Pancreas (tissue), 10 donors: ENCODE results near the gene TBC1D20. TPM values are rescaled to one million over a fixed set of nuclear protein-coding genes. Genes with fewer than 3 reads are reported as not detected.

Experiments used
- ATAC-seq, 4 donors: fragments of 200-7000 bp; cut with Tn5 transposase; one replicate each; pipeline versions ENCODE4 v1.8.0 to v1.9.1; 2020; ENCODE audit warnings: mild to moderate bottlenecking in 4 of 4, moderate library complexity in 4 of 4
- DNase-seq, 6 donors: peaks; one replicate each; pipeline ENCODE4 v3.0.0-alpha.2; 2020
- FAIRE-seq: peaks from 2 replicates; lab custom pipeline; 2012; peaks lifted over from hg19 to GRCh38; lab: Jason Lieb, UNC
- H3K27ac ChIP-seq, 4 donors: fragments of 200-600 bp; sonication (generic); 1 replicate in 3 of 4; 2 replicates in 1 of 4; pipeline versions ENCODE4 v1.5.0 to v1.8.0; 2020
- H3K27me3 ChIP-seq, 4 donors: fragments of 200-600 bp; one replicate each; pipeline ENCODE4 v1.8.0; 2021
- H3K36me3 ChIP-seq, 3 donors: fragments of 200-600 bp; sonication (generic) in 1 of 3; one replicate each; pipeline versions ENCODE4 v1.5.0 to v1.8.0; 2020 to 2021
- H3K4me1 ChIP-seq, 3 donors: fragments of 200-600 bp; one replicate each; pipeline ENCODE4 v1.8.0; 2021
- H3K4me3 ChIP-seq, 4 donors: fragments of 200-600 bp; sonication (generic) in 2 of 4; one replicate each; pipeline versions ENCODE4 v1.5.0 to v1.8.0; 2020 to 2021
- H3K9me3 ChIP-seq, 4 donors: fragments of 200-600 bp; one replicate each; pipeline ENCODE4 v1.8.0; 2021
- WGBS, 2 donors: extraction: QIAGEN DNeasy Blood & Tissue Kit; methylation state at CpG; one replicate each; pipeline ENCODE4 v1.1.7; 2013; 5-methylcytosine and 5-hydroxymethylcytosine counted together
- intact Hi-C, 3 donors: fragments of 100-400 bp; cut with DNase I; formaldehyde crosslinking; loops; one replicate each; pipeline versions ENCODE4 v1.11.1 to v1.14.2; 2022
- polyA plus RNA-seq, 2 donors: library from polyadenylated mRNA; stranded (reverse); fragments of 200-250 nt; gene quantifications; one replicate each; pipeline ENCODE4 v1.2.3, GENCODE V29; 2013
- total RNA-seq, 6 donors: library from RNA; stranded (reverse); fragmentation: NEBNext Ultra II Directional in 4 of 6; extraction: Animal tissue kit (Norgen Biotek cat#: 25700) in 4 of 6; gene quantifications; one replicate each; pipeline versions ENCODE4 v1.2.1 to v1.2.4, GENCODE V29; 2021 to 2023
- TF ChIP-seq, protein P1 (sequence below), 4 donors: fragments of 200-600 bp; sonication (generic) in 3 of 4; IDR thresholded peaks; one replicate each; pipeline versions ENCODE4 v1.5.0 to v1.8.0; 2021; ENCODE audit warnings: antibody characterized with exemption in 4 of 4
- donor health status: healthy with polysubstance abuse.
- donor health status: DM: no; HTN: no; CAD: no; lungs with moderate emphysema.
- donor health status: DM: no; HTN: no; CAD: no.
- donor health status: control.
- donor health status: control.
- donor health status: Bipolar disorder and iron deficiency.
- donor health status: DM: yes; HTN: yes; CAD: no.
- donor health status: DM: no; HTN: no; CAD: no.
- donor health status: DM: no; HTN: no; CAD: no.
- donor health status: DM: yes; HTN: yes; CAD: no.

The TBC1D20 gene
- total and polyA plus RNA-seq, 8 donors: 11.1 to 21.4 (median 12.9) TPM

DNA sequence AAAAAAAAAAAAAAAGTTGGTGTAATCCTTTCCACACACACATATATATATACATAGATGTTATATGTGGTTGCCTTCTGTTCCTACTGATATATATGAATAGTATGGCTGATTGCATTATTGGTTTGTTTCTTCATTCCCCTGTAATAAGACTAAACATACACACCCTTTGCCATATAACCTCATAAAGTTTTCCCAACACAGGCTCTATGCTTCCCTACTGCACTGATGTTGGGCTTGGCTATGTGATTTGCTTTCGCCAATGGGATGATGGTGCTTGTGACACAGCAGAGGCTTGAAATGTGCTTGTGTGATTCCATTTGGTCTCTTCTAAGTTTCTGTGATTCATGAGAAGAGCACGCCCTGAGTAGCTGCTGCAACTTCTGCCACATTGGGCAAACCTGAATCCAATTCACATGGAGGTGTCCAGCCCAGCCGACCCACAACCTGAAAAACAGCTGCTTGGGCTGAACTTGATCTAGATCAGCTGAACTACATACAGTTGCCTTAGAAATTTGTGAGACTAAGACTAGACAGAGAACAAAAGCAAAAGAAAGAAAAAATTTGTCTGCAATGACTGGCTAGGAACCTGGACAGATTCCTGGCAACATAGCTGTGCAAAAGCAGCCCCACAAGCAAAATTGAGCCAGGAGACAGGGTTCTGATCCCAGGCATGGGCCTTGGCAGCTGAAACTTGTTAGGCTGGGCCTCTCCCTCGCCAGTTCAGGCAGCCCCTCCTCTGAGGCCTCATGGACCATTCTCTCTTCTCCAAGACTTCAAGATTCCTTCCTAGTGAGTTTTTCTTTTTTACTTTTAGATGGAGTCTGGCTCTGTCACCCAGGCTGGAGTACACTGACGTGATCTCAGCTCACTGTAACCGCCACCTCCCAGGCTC, 13.4 kb upstream of the TBC1D20 start:
- Histone ChIP-seq H3K9me3 (no peaks in the 10 kb centered on the region), H3K27ac (no peak overlapping the region), H3K4me1 (no peaks in the 10 kb centered on the region), H3K27me3 (no peaks in the 10 kb centered on the region), H3K36me3 (peaks cover 0 to 4% (median 0%) of the 10 kb centered on the region in 3 donors), H3K4me3 (no peak overlapping the region)
- FAIRE-seq (no peak), DNase-seq (no peak), ATAC-seq (peak in 1 of 4 donors; percentile 26)
- WGBS, 2 donors: 93% methylated on average over 6 of the region's 6 CpGs
- intact Hi-C loops: loop anchor here in 2 of 3 donors (5.0 to 10.0 kb wide), 2 partner anchors 121 to 123 kb away; no protein-coding TSS in a partner anchor
- TF ChIP-seq, protein P1, sequence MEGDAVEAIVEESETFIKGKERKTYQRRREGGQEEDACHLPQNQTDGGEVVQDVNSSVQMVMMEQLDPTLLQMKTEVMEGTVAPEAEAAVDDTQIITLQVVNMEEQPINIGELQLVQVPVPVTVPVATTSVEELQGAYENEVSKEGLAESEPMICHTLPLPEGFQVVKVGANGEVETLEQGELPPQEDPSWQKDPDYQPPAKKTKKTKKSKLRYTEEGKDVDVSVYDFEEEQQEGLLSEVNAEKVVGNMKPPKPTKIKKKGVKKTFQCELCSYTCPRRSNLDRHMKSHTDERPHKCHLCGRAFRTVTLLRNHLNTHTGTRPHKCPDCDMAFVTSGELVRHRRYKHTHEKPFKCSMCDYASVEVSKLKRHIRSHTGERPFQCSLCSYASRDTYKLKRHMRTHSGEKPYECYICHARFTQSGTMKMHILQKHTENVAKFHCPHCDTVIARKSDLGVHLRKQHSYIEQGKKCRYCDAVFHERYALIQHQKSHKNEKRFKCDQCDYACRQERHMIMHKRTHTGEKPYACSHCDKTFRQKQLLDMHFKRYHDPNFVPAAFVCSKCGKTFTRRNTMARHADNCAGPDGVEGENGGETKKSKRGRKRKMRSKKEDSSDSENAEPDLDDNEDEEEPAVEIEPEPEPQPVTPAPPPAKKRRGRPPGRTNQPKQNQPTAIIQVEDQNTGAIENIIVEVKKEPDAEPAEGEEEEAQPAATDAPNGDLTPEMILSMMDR (IDR thresholded peaks at IDR 0.05): no peak

DNA sequence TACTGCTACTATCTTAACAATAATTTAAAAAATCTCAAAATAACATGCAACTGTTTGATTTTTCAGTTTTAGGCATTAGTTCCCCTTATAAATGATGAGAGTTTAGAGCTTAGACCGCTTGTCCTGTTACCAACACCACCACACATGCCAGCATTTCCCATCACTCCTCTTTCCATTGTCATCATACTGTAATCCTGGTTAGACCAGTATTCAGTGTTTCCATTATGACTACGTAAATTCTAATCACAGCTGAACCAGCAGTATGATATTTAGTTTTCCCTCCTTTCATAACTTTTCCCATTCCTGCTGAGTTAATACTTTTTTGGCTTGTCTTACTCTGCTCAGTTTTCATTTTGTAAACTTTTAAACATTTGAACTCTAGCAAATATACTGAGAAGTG, 12.2 kb upstream of the TBC1D20 start:
- no peak for DNase-seq
- Histone ChIP-seq H3K4me1 (no peaks in the 10 kb centered on the region), H3K4me3 (no peak overlapping the region), H3K27me3 (no peaks in the 10 kb centered on the region), H3K9me3 (no peaks in the 10 kb centered on the region), H3K27ac (no peak overlapping the region), H3K36me3 (peaks cover 0 to 2% (median 0%) of the 10 kb centered on the region in 3 donors)
- intact Hi-C loops: loop anchor here in 1 of 3 donors (10.0 kb wide), 1 partner anchor 120 kb away; no protein-coding TSS in a partner anchor
- 90% methylated on average over 2 of the region's 2 CpGs for WGBS, 2 donors
- no peak for FAIRE-seq
- TF ChIP-seq, protein P1 (IDR thresholded peaks at IDR 0.05): no peak
- ATAC-seq: no peak

DNA sequence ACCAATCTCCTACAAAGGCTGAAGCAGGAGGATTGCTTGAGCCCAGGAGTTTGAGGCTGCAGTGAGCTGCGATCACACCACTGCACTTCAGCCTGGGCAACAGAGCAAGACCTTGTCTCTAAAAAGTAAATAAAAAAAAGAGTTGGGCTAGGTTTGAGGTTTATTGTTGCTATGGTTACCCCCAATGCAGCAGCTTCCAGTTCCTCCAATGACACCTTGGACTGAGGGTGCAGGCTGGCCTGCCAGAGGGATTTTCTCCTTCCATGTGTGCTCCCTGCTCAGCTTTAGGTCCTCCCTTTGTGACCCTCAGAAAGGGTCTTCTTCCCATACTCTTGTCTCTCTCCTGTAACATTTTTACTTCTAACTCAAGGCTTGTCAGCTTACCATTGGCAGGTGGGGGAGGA, 10.6 kb upstream of the TBC1D20 start:
- peak in 1 of 4 donors; percentile 11 for ATAC-seq

DNA sequence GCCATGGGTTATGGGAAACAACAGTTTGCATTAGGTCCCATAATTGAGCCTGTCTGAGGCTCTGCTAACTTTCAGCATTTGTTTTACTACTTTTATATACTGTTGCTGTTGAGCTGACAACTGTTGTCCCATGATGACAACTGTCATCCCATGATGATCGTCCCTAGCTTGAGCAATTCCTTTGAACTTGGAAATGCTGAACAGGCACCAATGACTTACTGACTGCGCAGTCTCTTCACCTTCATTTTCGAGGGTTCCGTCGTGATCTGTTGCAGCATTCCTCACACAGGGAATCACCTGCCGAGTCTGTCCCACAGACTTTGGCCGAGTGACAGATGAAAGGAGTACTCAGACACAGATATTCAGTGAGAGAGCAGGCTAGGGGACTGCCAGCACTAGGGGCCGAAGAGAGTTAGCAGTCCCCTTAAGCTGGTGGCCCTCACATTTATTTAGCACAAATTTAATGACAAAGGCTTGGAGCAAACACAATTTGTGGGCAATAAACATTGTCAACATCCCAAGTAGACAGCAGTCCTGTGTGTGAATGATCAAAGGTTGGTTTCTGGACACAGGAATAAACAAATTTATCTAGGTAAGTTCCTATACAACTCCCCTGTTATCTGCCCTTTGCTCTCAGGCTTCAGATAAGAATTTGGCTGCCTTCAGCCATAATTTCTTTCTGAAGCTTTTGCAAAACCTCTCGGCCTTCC, 10.0 kb upstream of the TBC1D20 start:
- Histone ChIP-seq H3K9me3 (no peaks in the 10 kb centered on the region), H3K4me3 (no peak overlapping the region), H3K4me1 (no peaks in the 10 kb centered on the region), H3K27ac (no peak overlapping the region), H3K27me3 (no peaks in the 10 kb centered on the region), H3K36me3 (no peaks in the 10 kb centered on the region)
- ATAC-seq (no peak), DNase-seq (no peak), FAIRE-seq (no peak)
- TF ChIP-seq, protein P1 (IDR thresholded peaks at IDR 0.05): no peak
- 82 to 85% methylated on average over 9 of the region's 9 CpGs for WGBS, 2 donors
- intact Hi-C loops: loop anchor here in 1 of 3 donors (10.0 kb wide), 1 partner anchor 117 kb away; no protein-coding TSS in a partner anchor

More for the DNA sequence above, 10.6 kb upstream of the TBC1D20 start:
- H3K4me3 ChIP-seq: no peak overlapping the region
- intact Hi-C loops: loop anchor here in 1 of 3 donors (10.0 kb wide), 1 partner anchor 118 kb away; no protein-coding TSS in a partner anchor
- TF ChIP-seq, protein P1 (IDR thresholded peaks at IDR 0.05): no peak
- H3K9me3 ChIP-seq: no peaks in the 10 kb centered on the region
- WGBS, 2 donors: 88 to 93% methylated on average over 1 of the region's 1 CpG
- FAIRE-seq (no peak), DNase-seq (no peak)
- H3K4me1 ChIP-seq: no peaks in the 10 kb centered on the region
- no peak overlapping the region for H3K27ac ChIP-seq
- H3K27me3 ChIP-seq: no peaks in the 10 kb centered on the region
- no peaks in the 10 kb centered on the region for H3K36me3 ChIP-seq
